ENCODE measurements around the gene PIGT.

The PIGT gene

DNA sequence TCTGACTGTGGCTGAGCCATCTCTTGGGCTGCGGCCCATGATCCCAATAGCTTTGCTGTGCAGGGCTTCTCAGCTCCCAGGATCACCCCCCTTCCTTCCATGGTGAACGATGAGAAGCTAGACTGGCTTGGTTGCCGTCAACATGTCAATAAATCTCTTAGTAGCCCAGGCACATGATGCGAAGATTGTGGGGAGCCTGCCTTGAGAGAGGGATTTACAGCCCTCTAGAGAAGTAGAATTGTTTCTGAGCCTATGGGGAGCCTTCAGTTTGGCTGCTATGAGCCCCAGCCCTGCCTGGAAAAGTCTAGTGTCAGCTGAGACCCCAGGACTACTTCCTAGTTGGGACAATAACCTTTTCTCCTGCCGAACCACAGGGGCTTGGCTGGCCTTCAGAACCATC, 3.3 kb upstream of the PIGT start:
- TF ChIP-seq ZFP30 (CRISPR knock-in tag; IDR thresholded peaks at IDR 0.05) (no peak), OSR1 (CRISPR knock-in tag; IDR thresholded peaks at IDR 0.05) (no peak), ARNTL (CRISPR knock-in tag; IDR thresholded peaks at IDR 0.05; ENCODE audit: borderline replicate concordance, low read depth) (no peak), ZNF8 (CRISPR knock-in tag; IDR thresholded peaks at IDR 0.05) (no peak), ISL1 (CRISPR knock-in tag; IDR thresholded peaks at IDR 0.05) (no peak), TCF4 (CRISPR knock-in tag; IDR thresholded peaks at IDR 0.05; ENCODE audit: borderline replicate concordance) (no peak), ZFP3 (CRISPR knock-in tag; IDR thresholded peaks at IDR 0.05) (no peak), BACH2 (CRISPR knock-in tag; IDR thresholded peaks at IDR 0.05; ENCODE audit: borderline replicate concordance) (no peak)
- TF ChIP-seq, protein P1, sequence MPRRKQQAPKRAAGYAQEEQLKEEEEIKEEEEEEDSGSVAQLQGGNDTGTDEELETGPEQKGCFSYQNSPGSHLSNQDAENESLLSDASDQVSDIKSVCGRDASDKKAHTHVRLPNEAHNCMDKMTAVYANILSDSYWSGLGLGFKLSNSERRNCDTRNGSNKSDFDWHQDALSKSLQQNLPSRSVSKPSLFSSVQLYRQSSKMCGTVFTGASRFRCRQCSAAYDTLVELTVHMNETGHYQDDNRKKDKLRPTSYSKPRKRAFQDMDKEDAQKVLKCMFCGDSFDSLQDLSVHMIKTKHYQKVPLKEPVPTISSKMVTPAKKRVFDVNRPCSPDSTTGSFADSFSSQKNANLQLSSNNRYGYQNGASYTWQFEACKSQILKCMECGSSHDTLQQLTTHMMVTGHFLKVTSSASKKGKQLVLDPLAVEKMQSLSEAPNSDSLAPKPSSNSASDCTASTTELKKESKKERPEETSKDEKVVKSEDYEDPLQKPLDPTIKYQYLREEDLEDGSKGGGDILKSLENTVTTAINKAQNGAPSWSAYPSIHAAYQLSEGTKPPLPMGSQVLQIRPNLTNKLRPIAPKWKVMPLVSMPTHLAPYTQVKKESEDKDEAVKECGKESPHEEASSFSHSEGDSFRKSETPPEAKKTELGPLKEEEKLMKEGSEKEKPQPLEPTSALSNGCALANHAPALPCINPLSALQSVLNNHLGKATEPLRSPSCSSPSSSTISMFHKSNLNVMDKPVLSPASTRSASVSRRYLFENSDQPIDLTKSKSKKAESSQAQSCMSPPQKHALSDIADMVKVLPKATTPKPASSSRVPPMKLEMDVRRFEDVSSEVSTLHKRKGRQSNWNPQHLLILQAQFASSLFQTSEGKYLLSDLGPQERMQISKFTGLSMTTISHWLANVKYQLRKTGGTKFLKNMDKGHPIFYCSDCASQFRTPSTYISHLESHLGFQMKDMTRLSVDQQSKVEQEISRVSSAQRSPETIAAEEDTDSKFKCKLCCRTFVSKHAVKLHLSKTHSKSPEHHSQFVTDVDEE (CRISPR knock-in tag; IDR thresholded peaks at IDR 0.05): no peak
- ATAC-seq: no peak

DNA sequence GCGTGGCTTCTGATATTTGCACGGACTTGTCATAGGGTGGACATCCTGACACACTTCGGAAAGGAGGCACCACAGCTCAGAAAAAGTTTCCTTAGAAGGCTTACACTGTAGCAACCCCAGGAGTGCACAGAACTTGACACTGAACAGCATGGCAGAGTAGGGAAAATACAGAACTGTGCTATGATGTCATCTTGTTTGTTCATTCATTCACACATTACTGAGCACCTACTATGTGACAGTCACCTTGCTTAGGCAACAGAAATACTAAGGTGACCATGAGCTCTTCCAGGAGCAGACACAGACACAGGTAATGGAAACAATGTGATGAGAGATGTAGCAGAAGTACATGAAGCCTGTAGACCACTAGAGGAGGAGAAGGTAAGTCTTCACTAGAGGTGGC, 2.5 kb upstream of the PIGT start:
- TF ChIP-seq TOX (CRISPR knock-in tag; IDR thresholded peaks at IDR 0.05; ENCODE audit: borderline replicate concordance) (no peak), ZFP3 (CRISPR knock-in tag; IDR thresholded peaks at IDR 0.05) (no peak), SNAI2 (CRISPR knock-in tag; IDR thresholded peaks at IDR 0.05) (no peak), CSDC2 (CRISPR knock-in tag; IDR thresholded peaks at IDR 0.05) (no peak), TCF4 (CRISPR knock-in tag; IDR thresholded peaks at IDR 0.05; ENCODE audit: borderline replicate concordance) (no peak), ZC3H10 (CRISPR knock-in tag; IDR thresholded peaks at IDR 0.05) (no peak), OSR1 (CRISPR knock-in tag; IDR thresholded peaks at IDR 0.05) (no peak), ISL1 (CRISPR knock-in tag; IDR thresholded peaks at IDR 0.05) (no peak), ZFP30 (CRISPR knock-in tag; IDR thresholded peaks at IDR 0.05) (no peak), GLIS3 (CRISPR knock-in tag; IDR thresholded peaks at IDR 0.05) (no peak), ZNF565 (CRISPR knock-in tag; conservative IDR thresholded peaks at IDR 0.05; ENCODE audit: low read depth) (no peak), ARNTL (CRISPR knock-in tag; IDR thresholded peaks at IDR 0.05; ENCODE audit: borderline replicate concordance, low read depth) (no peak), ESRRG (CRISPR knock-in tag; IDR thresholded peaks at IDR 0.05) (no peak), ZNF8 (CRISPR knock-in tag; IDR thresholded peaks at IDR 0.05) (no peak), RARB (CRISPR knock-in tag; IDR thresholded peaks at IDR 0.05) (no peak)
- TF ChIP-seq, protein P1 (CRISPR knock-in tag; IDR thresholded peaks at IDR 0.05): no peak
- TF ChIP-seq, protein P2, sequence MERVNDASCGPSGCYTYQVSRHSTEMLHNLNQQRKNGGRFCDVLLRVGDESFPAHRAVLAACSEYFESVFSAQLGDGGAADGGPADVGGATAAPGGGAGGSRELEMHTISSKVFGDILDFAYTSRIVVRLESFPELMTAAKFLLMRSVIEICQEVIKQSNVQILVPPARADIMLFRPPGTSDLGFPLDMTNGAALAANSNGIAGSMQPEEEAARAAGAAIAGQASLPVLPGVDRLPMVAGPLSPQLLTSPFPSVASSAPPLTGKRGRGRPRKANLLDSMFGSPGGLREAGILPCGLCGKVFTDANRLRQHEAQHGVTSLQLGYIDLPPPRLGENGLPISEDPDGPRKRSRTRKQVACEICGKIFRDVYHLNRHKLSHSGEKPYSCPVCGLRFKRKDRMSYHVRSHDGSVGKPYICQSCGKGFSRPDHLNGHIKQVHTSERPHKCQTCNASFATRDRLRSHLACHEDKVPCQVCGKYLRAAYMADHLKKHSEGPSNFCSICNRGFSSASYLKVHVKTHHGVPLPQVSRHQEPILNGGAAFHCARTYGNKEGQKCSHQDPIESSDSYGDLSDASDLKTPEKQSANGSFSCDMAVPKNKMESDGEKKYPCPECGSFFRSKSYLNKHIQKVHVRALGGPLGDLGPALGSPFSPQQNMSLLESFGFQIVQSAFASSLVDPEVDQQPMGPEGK (CRISPR knock-in tag; IDR thresholded peaks at IDR 0.05; ENCODE audit: borderline replicate concordance): no peak
- TF ChIP-seq, protein P3, sequence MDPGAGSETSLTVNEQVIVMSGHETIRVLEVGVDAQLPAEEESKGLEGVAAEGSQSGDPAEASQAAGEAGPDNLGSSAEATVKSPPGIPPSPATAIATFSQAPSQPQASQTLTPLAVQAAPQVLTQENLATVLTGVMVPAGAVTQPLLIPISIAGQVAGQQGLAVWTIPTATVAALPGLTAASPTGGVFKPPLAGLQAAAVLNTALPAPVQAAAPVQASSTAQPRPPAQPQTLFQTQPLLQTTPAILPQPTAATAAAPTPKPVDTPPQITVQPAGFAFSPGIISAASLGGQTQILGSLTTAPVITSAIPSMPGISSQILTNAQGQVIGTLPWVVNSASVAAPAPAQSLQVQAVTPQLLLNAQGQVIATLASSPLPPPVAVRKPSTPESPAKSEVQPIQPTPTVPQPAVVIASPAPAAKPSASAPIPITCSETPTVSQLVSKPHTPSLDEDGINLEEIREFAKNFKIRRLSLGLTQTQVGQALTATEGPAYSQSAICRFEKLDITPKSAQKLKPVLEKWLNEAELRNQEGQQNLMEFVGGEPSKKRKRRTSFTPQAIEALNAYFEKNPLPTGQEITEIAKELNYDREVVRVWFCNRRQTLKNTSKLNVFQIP (CRISPR knock-in tag; IDR thresholded peaks at IDR 0.05; ENCODE audit: borderline replicate concordance, low read depth): no peak
- TF ChIP-seq, protein P4, sequence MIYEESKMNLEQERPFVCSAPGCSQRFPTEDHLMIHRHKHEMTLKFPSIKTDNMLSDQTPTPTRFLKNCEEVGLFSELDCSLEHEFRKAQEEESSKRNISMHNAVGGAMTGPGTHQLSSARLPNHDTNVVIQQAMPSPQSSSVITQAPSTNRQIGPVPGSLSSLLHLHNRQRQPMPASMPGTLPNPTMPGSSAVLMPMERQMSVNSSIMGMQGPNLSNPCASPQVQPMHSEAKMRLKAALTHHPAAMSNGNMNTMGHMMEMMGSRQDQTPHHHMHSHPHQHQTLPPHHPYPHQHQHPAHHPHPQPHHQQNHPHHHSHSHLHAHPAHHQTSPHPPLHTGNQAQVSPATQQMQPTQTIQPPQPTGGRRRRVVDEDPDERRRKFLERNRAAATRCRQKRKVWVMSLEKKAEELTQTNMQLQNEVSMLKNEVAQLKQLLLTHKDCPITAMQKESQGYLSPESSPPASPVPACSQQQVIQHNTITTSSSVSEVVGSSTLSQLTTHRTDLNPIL (CRISPR knock-in tag; IDR thresholded peaks at IDR 0.05; ENCODE audit: low read depth): no peak
- no peak for ATAC-seq

All from SK-N-SH treated with all-trans-retinoic acid at 6 μM for 48 hours (cell line).